K562 treated with DMSO at 1 percent for 12 hours (cell line): Measurements from ENCODE around the gene SPESP1. TPM values are rescaled to one million over a fixed set of nuclear protein-coding genes. Genes with fewer than 3 reads are reported as not detected.

Experiments
- total RNA-seq: library from RNA; unstranded; fragments of 300-600 nt; gene quantifications from 2 replicates; pipeline ENCODE4 v1.2.3, GENCODE V29; 2022; ENCODE audit not compliant: insufficient read depth

The SPESP1 gene
- not detected in 2 replicates for total RNA-seq

DNA sequence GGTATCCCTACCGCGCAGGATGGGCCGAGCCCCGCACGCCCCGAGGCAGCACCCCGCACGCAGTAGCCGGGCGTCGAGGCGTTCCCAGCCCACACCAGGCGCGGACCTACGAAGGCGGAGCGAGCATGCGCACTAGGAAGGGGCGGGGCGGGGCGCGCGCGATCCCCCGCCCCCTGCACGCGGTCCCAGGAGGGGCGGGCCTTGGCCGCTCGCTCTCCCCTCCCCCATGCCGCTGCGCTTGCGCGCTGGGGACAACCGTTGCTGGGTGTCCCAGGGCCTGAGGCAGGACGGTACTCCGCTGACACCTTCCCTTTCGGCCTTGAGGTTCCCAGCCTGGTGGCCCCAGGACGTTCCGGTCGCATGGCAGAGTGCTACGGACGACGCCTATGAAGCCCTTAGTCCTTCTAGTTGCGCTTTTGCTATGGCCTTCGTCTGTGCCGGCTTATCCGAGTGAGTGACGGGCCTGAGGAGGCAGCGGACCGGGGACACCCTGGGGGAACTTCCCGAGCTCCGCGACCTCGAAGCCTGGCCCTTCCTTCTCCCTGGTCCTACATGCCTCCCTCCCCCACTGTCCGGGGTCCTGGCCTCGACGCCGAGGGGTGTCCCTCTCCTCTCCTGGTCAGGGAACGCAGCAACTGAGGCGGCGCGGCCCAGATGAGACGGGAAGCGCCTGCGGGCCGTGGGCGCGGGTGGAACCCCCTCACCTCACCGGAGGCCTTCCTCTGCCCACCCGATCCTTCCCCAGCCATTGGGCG, at the start of gene SPESP1:
SPESP1 (plus strand) TSS at position 258 of the 755 bp plus-strand sequence; CDS start at position 387, 129 bp downstream.

Other genes starting within 250 kb of the SPESP1 start
- gene ANP32A, start 109.6 kb upstream of the SPESP1 start, total RNA-seq, result 94.0 and 117 TPM in 2 replicates
- not detected in 2 replicates for gene NOX5, start 84.2 kb downstream of the SPESP1 start, total RNA-seq
- 14.9 and 26.2 TPM in 2 replicates for gene GLCE, start 230.1 kb downstream of the SPESP1 start, total RNA-seq